KMS-11 (cell line): ENCODE measurements around the gene ATPAF1.

Experiments used
- H2AFZ ChIP-seq: fragments of 200-600 bp; sonication (generic); 2 replicates; pipeline ENCODE4 v1.6.1; 2016; ENCODE audit warnings: antibody characterized with exemption, mixed run types, low read depth
- H3K27ac ChIP-seq: fragments of 200-600 bp; sonication (generic); 2 replicates; pipeline ENCODE4 v1.6.1; 2016; ENCODE audit warnings: mild to moderate bottlenecking, mixed run types
- H3K27me3 ChIP-seq: fragments of 200-600 bp; sonication (generic); 2 replicates; pipeline ENCODE4 v1.6.1; 2017; ENCODE audit warnings: mild to moderate bottlenecking, low read depth, mixed run types, moderate library complexity; ENCODE audit not compliant: insufficient read depth
- H3K36me3 ChIP-seq: fragments of 200-600 bp; sonication (generic); 2 replicates; pipeline ENCODE4 v1.6.1; 2017; ENCODE audit warnings: mild to moderate bottlenecking, mixed run types; ENCODE audit not compliant: insufficient read depth
- H3K4me1 ChIP-seq: fragments of 200-600 bp; sonication (generic); 2 replicates; pipeline ENCODE4 v1.6.1; 2016; ENCODE audit warnings: mild to moderate bottlenecking, low read depth, mixed run types; ENCODE audit not compliant: poor library complexity, severe bottlenecking
- H3K4me2 ChIP-seq: fragments of 200-600 bp; sonication (generic); 2 replicates; pipeline ENCODE4 v1.7.0; 2016; ENCODE audit warnings: mild to moderate bottlenecking, mixed run types
- H3K4me3 ChIP-seq: fragments of 200-600 bp; sonication (generic); IDR thresholded peaks from 2 replicates; pipeline ENCODE4 v1.6.1; 2017; ENCODE audit warnings: low read depth, low read length, mixed read lengths; ENCODE audit not compliant: insufficient read depth
- H3K79me2 ChIP-seq: fragments of 200-600 bp; sonication (generic); 2 replicates; pipeline ENCODE4 v1.6.1; 2016; ENCODE audit warnings: low read depth, mixed run types; ENCODE audit not compliant: insufficient read depth
- H3K9ac ChIP-seq: fragments of 200-600 bp; sonication (generic); 2 replicates; pipeline ENCODE4 v1.6.1; 2016; ENCODE audit warnings: mild to moderate bottlenecking, mixed run types
- H4K20me1 ChIP-seq: fragments of 200-600 bp; sonication (generic); 2 replicates; pipeline ENCODE4 v1.6.1; 2016; ENCODE audit warnings: mild to moderate bottlenecking, mixed run types; ENCODE audit not compliant: insufficient read depth
- CTCF ChIP-seq: fragments of 200-600 bp; sonication (generic); conservative IDR thresholded peaks from 2 replicates; pipeline ENCODE4 v1.6.1; 2017; ENCODE audit warnings: low read depth, mild to moderate bottlenecking, antibody characterized with exemption, low read length, moderate library complexity, mixed read lengths

The ATPAF1 gene

GRCh38 chr1:46596846-46597245, 71.3 kb downstream of the ATPAF1 start:
- H2AFZ ChIP-seq: no peak overlapping the region
- H3K27me3 ChIP-seq: no peaks in the 10 kb centered on the region
- H3K9ac ChIP-seq: no peak overlapping the region
- H4K20me1 ChIP-seq: no peaks in the 10 kb centered on the region
- H3K79me2 ChIP-seq: no peaks in the 10 kb centered on the region
- H3K27ac ChIP-seq: no peak overlapping the region
- no peak for TF ChIP-seq CTCF
- H3K4me1 ChIP-seq: peaks cover 19% of the 10 kb centered on the region
- no peaks in the 10 kb centered on the region for H3K36me3 ChIP-seq
- no peak overlapping the region for H3K4me3 ChIP-seq
- H3K4me2 ChIP-seq: no peak overlapping the region

GRCh38 chr1:46596036-46596435, 72.1 kb downstream of the ATPAF1 start:
- Histone ChIP-seq H3K4me1 (peaks cover 27% of the 10 kb centered on the region), H3K4me2 (no peak overlapping the region), H4K20me1 (no peaks in the 10 kb centered on the region), H3K27me3 (no peaks in the 10 kb centered on the region), H2AFZ (no peak overlapping the region), H3K79me2 (no peaks in the 10 kb centered on the region), H3K27ac (no peak overlapping the region), H3K9ac (no peak overlapping the region), H3K4me3 (no peak overlapping the region), H3K36me3 (no peaks in the 10 kb centered on the region)
- no peak for TF ChIP-seq CTCF

- no peaks in the 10 kb centered on the region for H3K79me2 ChIP-seq
- H4K20me1 ChIP-seq: no peaks in the 10 kb centered on the region
- H3K27me3 ChIP-seq: no peaks in the 10 kb centered on the region
- H2AFZ ChIP-seq: no peak overlapping the region
- H3K9ac ChIP-seq: no peak overlapping the region
- no peak overlapping the region; the same call in 1 of the 2 replicates for H3K4me2 ChIP-seq
- no peak for TF ChIP-seq CTCF
- H3K4me1 ChIP-seq: peaks cover 27% of the 10 kb centered on the region
- no peaks in the 10 kb centered on the region for H3K36me3 ChIP-seq
- no peak overlapping the region for H3K27ac ChIP-seq
- no peak overlapping the region for H3K4me3 ChIP-seq
These were observed 73.0 kb downstream of the ATPAF1 start for GRCh38 chr1:46595127-46595526.

- no peak for TF ChIP-seq CTCF
- Histone ChIP-seq H3K27me3 (no peaks in the 10 kb centered on the region), H3K36me3 (no peaks in the 10 kb centered on the region), H3K4me3 (no peak overlapping the region), H3K27ac (no peak overlapping the region), H3K4me2 (no peak overlapping the region), H4K20me1 (no peaks in the 10 kb centered on the region), H3K79me2 (no peaks in the 10 kb centered on the region), H3K4me1 (peaks cover 27% of the 10 kb centered on the region), H2AFZ (no peak overlapping the region), H3K9ac (no peak overlapping the region)
These were observed 74.1 kb downstream of the ATPAF1 start for GRCh38 chr1:46594063-46594462.
